Neural progenitor cell (in vitro differentiated cells): ENCODE results near the gene DNLZ. TPM values are rescaled to one million over a fixed set of nuclear protein-coding genes. Genes with fewer than 3 reads are reported as not detected.

Experiments
- DNase-seq: peaks from one replicate; pipeline ENCODE4 v3.0.0-alpha.2; 2016; ENCODE audit warnings: low spot score
- H2AFZ ChIP-seq: fragments of 200-600 bp; sonication (generic); replicated peaks from 2 replicates; pipeline ENCODE4 v1.6.1; 2016; ENCODE audit warnings: antibody characterized with exemption
- H3F3A ChIP-seq: fragments of 200-600 bp; sonication (generic); 2 replicates; pipeline ENCODE4 v1.6.1; 2016; ENCODE audit warnings: antibody characterized with exemption, low read depth
- H3K27ac ChIP-seq: fragments of 200-600 bp; sonication (generic); 2 replicates; pipeline ENCODE4 v1.5.1; 2016; ENCODE audit warnings: mild to moderate bottlenecking
- H3K27me3 ChIP-seq: fragments of 200-600 bp; sonication (generic); 2 replicates; pipeline ENCODE4 v1.6.1; 2016; ENCODE audit warnings: mild to moderate bottlenecking, moderate library complexity
- H3K36me3 ChIP-seq: fragments of 200-600 bp; sonication (generic); 2 replicates; pipeline ENCODE4 v1.5.1; 2016
- H3K4me1 ChIP-seq: fragments of 200-600 bp; sonication (generic); 2 replicates; pipeline ENCODE4 v1.6.1; 2016; ENCODE audit warnings: mixed run types
- H3K4me2 ChIP-seq: fragments of 200-600 bp; sonication (generic); 2 replicates; pipeline ENCODE4 v1.6.1; 2016
- H3K4me3 ChIP-seq: fragments of 200-600 bp; sonication (generic); 2 replicates; pipeline ENCODE4 v1.5.1; 2016
- H3K79me2 ChIP-seq: fragments of 200-600 bp; sonication (generic); 2 replicates; pipeline ENCODE4 v1.6.1; 2016; ENCODE audit warnings: low read depth
- H3K9ac ChIP-seq: fragments of 200-600 bp; sonication (generic); 2 replicates; pipeline ENCODE4 v1.6.1; 2016
- H3K9me3 ChIP-seq: fragments of 200-600 bp; sonication (generic); 2 replicates; pipeline ENCODE4 v1.5.1; 2016; ENCODE audit warnings: low read depth
- H4K20me1 ChIP-seq: fragments of 200-600 bp; sonication (generic); 2 replicates; pipeline ENCODE4 v1.6.1; 2016; ENCODE audit warnings: low read depth
- H3K27ac Mint-ChIP-seq: 3 replicates; pipeline ENCODE4 v1.8.0; 2021; ENCODE audit warnings: mixed read lengths
- H3K27me3 Mint-ChIP-seq: 2 replicates; pipeline ENCODE4 v1.8.0; 2022; ENCODE audit warnings: low read depth, mild to moderate bottlenecking, inconsistent platforms, moderate library complexity, mixed read lengths; ENCODE audit not compliant: insufficient read depth
- H3K36me3 Mint-ChIP-seq: 3 replicates; pipeline ENCODE4 v1.8.0; 2021; ENCODE audit warnings: mixed read lengths
- H3K4me1 Mint-ChIP-seq: 3 replicates; pipeline ENCODE4 v1.8.0; 2021; ENCODE audit warnings: mixed read lengths
- H3K4me3 Mint-ChIP-seq: 3 replicates; pipeline ENCODE4 v1.8.0; 2021; ENCODE audit warnings: mild to moderate bottlenecking, moderate library complexity, mixed read lengths
- H3K9me3 Mint-ChIP-seq: 3 replicates; pipeline ENCODE4 v1.8.0; 2020; ENCODE audit warnings: mixed read lengths
- EZH2 ChIP-seq: fragments of 200-600 bp; sonication (generic); IDR thresholded peaks from 2 replicates; pipeline ENCODE4 v1.6.1; 2017; ENCODE audit warnings: antibody characterized with exemption, mild to moderate bottlenecking, moderate library complexity
- EZH2phosphoT487 ChIP-seq: fragments of 200-600 bp; sonication (generic); IDR thresholded peaks from 2 replicates; pipeline ENCODE4 v1.6.1; 2017; ENCODE audit warnings: antibody characterized with exemption
- total RNA-seq: library from RNA; depleted of rRNA; stranded (reverse); fragments of >200 nt; gene quantifications from 2 replicates; pipeline ENCODE4 v1.2.3, GENCODE V29; 2015; ENCODE audit warnings: low replicate concordance
- TF ChIP-seq, protein P1 (sequence below): fragments of 200-600 bp; sonication (generic); IDR thresholded peaks from 2 replicates; pipeline ENCODE4 v1.5.1; 2017; ENCODE audit warnings: antibody characterized with exemption, mild to moderate bottlenecking

DNLZ gene
- total RNA-seq, 1 donor from 2014 or later: 3.4 TPM

DNA sequence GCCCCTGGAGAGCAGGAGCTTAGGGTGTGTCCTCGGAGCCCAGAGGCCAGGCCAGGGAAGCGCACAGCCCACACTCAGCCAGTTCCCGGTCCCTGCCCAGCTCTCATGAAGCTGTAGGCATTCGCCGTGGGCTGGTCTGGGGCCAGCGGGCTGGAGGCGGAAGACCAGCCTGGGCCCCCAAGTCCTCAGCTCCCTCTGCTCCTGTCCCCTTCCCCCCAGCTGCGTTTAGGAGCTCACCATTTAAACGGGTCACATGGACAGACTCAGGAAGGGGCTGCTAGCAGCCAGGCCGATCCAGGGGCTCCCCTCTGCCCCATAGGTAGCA lies 17.4 kb downstream of the DNLZ start:
- Histone ChIP-seq H3K4me2 (peak overlapping the region; percentile 22), H3K4me3 (no peak overlapping the region), H3K27ac (no peak overlapping the region), H3K79me2 (no peaks in the 10 kb centered on the region), H3K9ac (peak overlapping the region; percentile 37), H3K27me3 (no peaks in the 10 kb centered on the region), H4K20me1 (peaks cover 8% of the 10 kb centered on the region), H3K9me3 (no peaks in the 10 kb centered on the region), H2AFZ (no peak overlapping the region), H3K4me1 (peaks cover 24% of the 10 kb centered on the region), H3F3A (peaks cover 28% of the 10 kb centered on the region), H3K36me3 (no peaks in the 10 kb centered on the region)
- TF ChIP-seq EZH2 (no peak), EZH2phosphoT487 (no peak)
- TF ChIP-seq, protein P1, sequence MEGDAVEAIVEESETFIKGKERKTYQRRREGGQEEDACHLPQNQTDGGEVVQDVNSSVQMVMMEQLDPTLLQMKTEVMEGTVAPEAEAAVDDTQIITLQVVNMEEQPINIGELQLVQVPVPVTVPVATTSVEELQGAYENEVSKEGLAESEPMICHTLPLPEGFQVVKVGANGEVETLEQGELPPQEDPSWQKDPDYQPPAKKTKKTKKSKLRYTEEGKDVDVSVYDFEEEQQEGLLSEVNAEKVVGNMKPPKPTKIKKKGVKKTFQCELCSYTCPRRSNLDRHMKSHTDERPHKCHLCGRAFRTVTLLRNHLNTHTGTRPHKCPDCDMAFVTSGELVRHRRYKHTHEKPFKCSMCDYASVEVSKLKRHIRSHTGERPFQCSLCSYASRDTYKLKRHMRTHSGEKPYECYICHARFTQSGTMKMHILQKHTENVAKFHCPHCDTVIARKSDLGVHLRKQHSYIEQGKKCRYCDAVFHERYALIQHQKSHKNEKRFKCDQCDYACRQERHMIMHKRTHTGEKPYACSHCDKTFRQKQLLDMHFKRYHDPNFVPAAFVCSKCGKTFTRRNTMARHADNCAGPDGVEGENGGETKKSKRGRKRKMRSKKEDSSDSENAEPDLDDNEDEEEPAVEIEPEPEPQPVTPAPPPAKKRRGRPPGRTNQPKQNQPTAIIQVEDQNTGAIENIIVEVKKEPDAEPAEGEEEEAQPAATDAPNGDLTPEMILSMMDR: no peak
- Mint-ChIP-seq H3K9me3 (no peaks in the 10 kb centered on the region), H3K4me3 (no peak overlapping the region), H3K36me3 (no peaks in the 10 kb centered on the region), H3K27ac (no peak overlapping the region), H3K27me3 (peaks cover 6% of the 10 kb centered on the region), H3K4me1 (peaks cover 12% of the 10 kb centered on the region)
- DNase-seq: no peak

DNA sequence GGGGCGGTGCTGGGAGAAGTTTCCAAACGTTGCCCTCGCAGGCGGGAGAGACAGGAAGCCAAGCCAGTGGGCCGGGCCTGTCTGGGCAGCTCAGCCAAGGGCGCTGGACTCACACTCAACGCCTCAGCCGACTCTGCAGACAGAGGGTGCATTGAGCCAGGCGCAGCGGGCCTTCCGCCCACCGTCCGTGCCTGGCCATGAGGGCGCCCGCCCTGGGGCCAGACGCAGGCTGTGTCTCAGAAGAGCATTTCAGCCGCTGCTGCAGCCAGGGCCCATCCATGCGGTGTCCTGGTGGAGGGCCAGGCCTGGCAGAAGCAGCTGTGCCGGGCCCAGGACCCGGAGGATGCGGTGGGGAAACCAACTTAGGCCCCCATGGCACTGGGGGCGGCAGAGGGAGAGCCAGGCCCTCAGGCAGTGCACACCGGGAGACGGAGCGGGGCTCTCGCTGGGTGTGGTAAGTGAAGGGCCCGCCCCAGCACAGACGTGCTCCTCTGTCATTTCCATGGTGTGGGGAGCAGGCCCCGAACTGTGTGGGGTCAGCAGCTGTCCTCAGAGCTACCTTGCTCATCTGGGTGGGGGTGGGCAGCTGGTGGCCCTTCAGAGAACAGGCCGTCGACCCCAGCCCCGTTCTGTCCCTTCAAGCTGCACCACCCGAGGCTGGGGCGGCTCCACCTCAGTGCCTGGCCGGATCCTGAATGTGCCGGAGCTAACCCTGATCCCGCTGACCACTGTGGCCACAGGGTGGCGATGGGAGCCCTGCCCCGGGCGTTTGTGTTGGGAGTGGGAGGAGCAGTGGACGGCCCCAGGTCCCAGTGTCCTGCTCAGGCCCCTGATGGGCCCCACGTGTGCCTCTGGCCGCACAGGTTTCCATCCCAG lies 18.0 kb downstream of the DNLZ start:
- Histone ChIP-seq H3K9ac (peak overlapping the region; percentile 37), H3K4me1 (peaks cover 24% of the 10 kb centered on the region), H3K4me3 (no peak overlapping the region)

DNA sequence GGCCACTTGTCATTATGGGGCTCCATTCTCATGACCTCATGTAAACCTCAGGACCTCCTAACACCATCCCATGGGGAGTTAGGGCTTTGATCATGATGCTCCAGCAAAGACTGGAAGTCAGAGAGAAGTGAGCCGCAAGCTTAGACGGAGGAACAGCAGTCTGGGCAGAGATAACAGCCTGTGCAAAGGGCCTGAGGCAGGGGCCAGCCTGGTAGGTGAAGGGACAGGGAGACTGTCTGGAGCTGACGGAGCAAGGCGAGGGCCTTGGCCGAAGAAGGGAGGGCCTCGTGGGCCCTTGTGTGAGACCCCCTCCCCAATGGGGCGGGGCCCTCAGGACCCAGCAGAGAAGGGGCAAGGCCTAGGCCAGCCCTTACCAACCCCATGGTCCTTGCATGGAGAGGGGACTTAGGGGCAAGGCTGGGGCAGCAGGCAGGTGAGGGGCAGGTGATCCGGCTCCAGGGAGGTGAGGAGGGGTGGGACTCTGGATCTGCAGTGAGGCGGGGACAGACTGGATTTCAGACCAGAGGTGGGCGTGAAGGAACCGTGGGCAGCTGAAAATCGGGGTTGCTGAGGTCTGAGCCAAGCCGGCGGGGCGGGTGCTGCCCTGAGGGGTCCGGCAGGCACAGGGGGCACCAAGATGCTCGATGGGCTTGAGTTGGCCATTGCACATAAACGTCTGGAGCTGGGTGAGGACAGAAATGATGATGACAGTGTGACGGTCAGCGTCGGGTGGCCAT lies 18.8 kb downstream of the DNLZ start:
- H3K4me2 ChIP-seq: no peak overlapping the region
- Mint-ChIP-seq H3K27me3 (peaks cover 8% of the 10 kb centered on the region), H3K4me3 (peak overlapping the region; percentile 46), H3K9me3 (no peaks in the 10 kb centered on the region), H3K4me1 (peaks cover 12% of the 10 kb centered on the region), H3K27ac (peak overlapping the region; percentile 4), H3K36me3 (no peaks in the 10 kb centered on the region)
- no peak overlapping the region for H3K4me3 ChIP-seq
- H3F3A ChIP-seq: peaks cover 28% of the 10 kb centered on the region
- no peaks in the 10 kb centered on the region for H3K79me2 ChIP-seq
- TF ChIP-seq EZH2phosphoT487 (no peak), EZH2 (no peak)
- TF ChIP-seq, protein P1: no peak
- H3K27ac ChIP-seq: no peak overlapping the region
- peaks cover 24% of the 10 kb centered on the region for H3K4me1 ChIP-seq
- H3K27me3 ChIP-seq: no peaks in the 10 kb centered on the region
- no peak for DNase-seq
- H2AFZ ChIP-seq: no peak overlapping the region
- H3K36me3 ChIP-seq: no peaks in the 10 kb centered on the region
- H3K9ac ChIP-seq: no peak overlapping the region
- peaks cover 10% of the 10 kb centered on the region for H4K20me1 ChIP-seq
- H3K9me3 ChIP-seq: no peaks in the 10 kb centered on the region

More for the DNA sequence above, 18.0 kb downstream of the DNLZ start:
- peak; percentile 81 for DNase-seq
- Mint-ChIP-seq H3K9me3 (no peaks in the 10 kb centered on the region), H3K27ac (no peak overlapping the region), H3K4me3 (no peak overlapping the region), H3K27me3 (peaks cover 6% of the 10 kb centered on the region), H3K36me3 (no peaks in the 10 kb centered on the region), H3K4me1 (peaks cover 12% of the 10 kb centered on the region)
- peaks cover 8% of the 10 kb centered on the region for H4K20me1 ChIP-seq
- no peak overlapping the region for H3K27ac ChIP-seq
- H3K27me3 ChIP-seq: no peaks in the 10 kb centered on the region
- TF ChIP-seq EZH2phosphoT487: no peak
- TF ChIP-seq, protein P1: peak; percentile 56
- H2AFZ ChIP-seq: no peak overlapping the region
- peak overlapping the region; percentile 22 for H3K4me2 ChIP-seq
- peaks cover 28% of the 10 kb centered on the region for H3F3A ChIP-seq
- H3K36me3 ChIP-seq: no peaks in the 10 kb centered on the region
- no peaks in the 10 kb centered on the region for H3K79me2 ChIP-seq
- no peaks in the 10 kb centered on the region for H3K9me3 ChIP-seq
